Measurements from ENCODE around the gene RNF223.

The RNF223 gene

GRCh38 chr1:1052003-1052840, 21.9 kb downstream of the RNF223 start:
- no peaks in the 10 kb centered on the region for H3K9me3 ChIP-seq
- no peak overlapping the region for H3K4me3 ChIP-seq (ENCODE audit: low read depth in 1 of 2, low read length in 1 of 2)
- TF ChIP-seq CTCF (IDR thresholded peaks at IDR 0.05): no peak
- no peak overlapping the region for H3K27ac ChIP-seq
- peaks cover 14% of the 10 kb centered on the region for H3K27me3 ChIP-seq
- no peaks in the 10 kb centered on the region for H3K36me3 ChIP-seq
- H3K4me1 ChIP-seq (ENCODE audit: control insufficient read depth in 1 of 2, insufficient read depth in 1 of 2, low read depth in 1 of 2, low read length in 1 of 2): no peaks in the 10 kb centered on the region

GRCh38 chr1:1051127-1051810, 22.8 kb downstream of the RNF223 start:
- Histone ChIP-seq H3K27me3 (peaks cover 8% of the 10 kb centered on the region), H3K4me3 (ENCODE audit: low read depth in 1 of 2, low read length in 1 of 2) (no peak overlapping the region), H3K36me3 (no peaks in the 10 kb centered on the region), H3K4me1 (ENCODE audit: control insufficient read depth in 1 of 2, insufficient read depth in 1 of 2, low read depth in 1 of 2, low read length in 1 of 2) (no peaks in the 10 kb centered on the region), H3K27ac (no peak overlapping the region), H3K9me3 (no peaks in the 10 kb centered on the region)
- no peak for TF ChIP-seq CTCF (IDR thresholded peaks at IDR 0.05)

- H3K9me3 ChIP-seq: no peaks in the 10 kb centered on the region
- no peak overlapping the region for H3K4me3 ChIP-seq (ENCODE audit: low read depth in 1 of 2, low read length in 1 of 2)
- H3K27ac ChIP-seq: no peak overlapping the region
- H3K4me1 ChIP-seq (ENCODE audit: control insufficient read depth in 1 of 2, insufficient read depth in 1 of 2, low read depth in 1 of 2, low read length in 1 of 2): no peaks in the 10 kb centered on the region
- TF ChIP-seq CTCF (IDR thresholded peaks at IDR 0.05): no peak
- H3K36me3 ChIP-seq: no peaks in the 10 kb centered on the region
- peaks cover 4% of the 10 kb centered on the region for H3K27me3 ChIP-seq
Measured at GRCh38 chr1:1050577-1051052, 23.5 kb downstream of the RNF223 start.

- H3K4me3 ChIP-seq (ENCODE audit: low read depth in 1 of 2, low read length in 1 of 2): no peak overlapping the region
- H3K27me3 ChIP-seq: peaks cover 4% of the 10 kb centered on the region
- H3K36me3 ChIP-seq: no peaks in the 10 kb centered on the region
- no peaks in the 10 kb centered on the region for H3K9me3 ChIP-seq
- H3K27ac ChIP-seq: no peak overlapping the region
- no peaks in the 10 kb centered on the region for H3K4me1 ChIP-seq (ENCODE audit: control insufficient read depth in 1 of 2, insufficient read depth in 1 of 2, low read depth in 1 of 2, low read length in 1 of 2)
- no peak for TF ChIP-seq CTCF (IDR thresholded peaks at IDR 0.05)
Measured at GRCh38 chr1:1049318-1050165, 24.6 kb downstream of the RNF223 start.

- Histone ChIP-seq H3K4me1 (ENCODE audit: control insufficient read depth in 1 of 2, insufficient read depth in 1 of 2, low read depth in 1 of 2, low read length in 1 of 2) (no peaks in the 10 kb centered on the region), H3K27ac (no peak overlapping the region), H3K36me3 (no peaks in the 10 kb centered on the region), H3K4me3 (ENCODE audit: low read depth in 1 of 2, low read length in 1 of 2) (no peak overlapping the region), H3K27me3 (peaks cover 4% of the 10 kb centered on the region), H3K9me3 (no peaks in the 10 kb centered on the region)
- no peak for TF ChIP-seq CTCF (IDR thresholded peaks at IDR 0.05)
Measured at GRCh38 chr1:1048765-1049164, 25.3 kb downstream of the RNF223 start.

Data from neutrophil (primary cell).